Neural progenitor cell (in vitro differentiated cells): ENCODE measurements around the gene ZNF639. TPM values are rescaled to one million over a fixed set of nuclear protein-coding genes. Genes with fewer than 3 reads are reported as not detected.
A peak's percentile ranks its signal among the peaks of the same experiment; 100 is the strongest.

Experiments used
- DNase-seq: peaks from one replicate; pipeline ENCODE4 v3.0.0-alpha.2; 2016; ENCODE audit warnings: low spot score
- H2AFZ ChIP-seq: fragments of 200-600 bp; sonication (generic); replicated peaks from 2 replicates; pipeline ENCODE4 v1.6.1; 2016; ENCODE audit warnings: antibody characterized with exemption
- H3F3A ChIP-seq: fragments of 200-600 bp; sonication (generic); 2 replicates; pipeline ENCODE4 v1.6.1; 2016; ENCODE audit warnings: antibody characterized with exemption, low read depth
- H3K27ac ChIP-seq: fragments of 200-600 bp; sonication (generic); 2 replicates; pipeline ENCODE4 v1.5.1; 2016; ENCODE audit warnings: mild to moderate bottlenecking
- H3K27me3 ChIP-seq: fragments of 200-600 bp; sonication (generic); 2 replicates; pipeline ENCODE4 v1.6.1; 2016; ENCODE audit warnings: mild to moderate bottlenecking, moderate library complexity
- H3K36me3 ChIP-seq: fragments of 200-600 bp; sonication (generic); 2 replicates; pipeline ENCODE4 v1.5.1; 2016
- H3K4me1 ChIP-seq: fragments of 200-600 bp; sonication (generic); 2 replicates; pipeline ENCODE4 v1.6.1; 2016; ENCODE audit warnings: mixed run types
- H3K4me2 ChIP-seq: fragments of 200-600 bp; sonication (generic); 2 replicates; pipeline ENCODE4 v1.6.1; 2016
- H3K4me3 ChIP-seq: fragments of 200-600 bp; sonication (generic); 2 replicates; pipeline ENCODE4 v1.5.1; 2016
- H3K79me2 ChIP-seq: fragments of 200-600 bp; sonication (generic); 2 replicates; pipeline ENCODE4 v1.6.1; 2016; ENCODE audit warnings: low read depth
- H3K9ac ChIP-seq: fragments of 200-600 bp; sonication (generic); 2 replicates; pipeline ENCODE4 v1.6.1; 2016
- H3K9me3 ChIP-seq: fragments of 200-600 bp; sonication (generic); 2 replicates; pipeline ENCODE4 v1.5.1; 2016; ENCODE audit warnings: low read depth
- H4K20me1 ChIP-seq: fragments of 200-600 bp; sonication (generic); 2 replicates; pipeline ENCODE4 v1.6.1; 2016; ENCODE audit warnings: low read depth
- H3K27ac Mint-ChIP-seq: 3 replicates; pipeline ENCODE4 v1.8.0; 2021; ENCODE audit warnings: mixed read lengths
- H3K27me3 Mint-ChIP-seq: 2 replicates; pipeline ENCODE4 v1.8.0; 2022; ENCODE audit warnings: low read depth, mild to moderate bottlenecking, inconsistent platforms, moderate library complexity, mixed read lengths; ENCODE audit not compliant: insufficient read depth
- H3K36me3 Mint-ChIP-seq: 3 replicates; pipeline ENCODE4 v1.8.0; 2021; ENCODE audit warnings: mixed read lengths
- H3K4me1 Mint-ChIP-seq: 3 replicates; pipeline ENCODE4 v1.8.0; 2021; ENCODE audit warnings: mixed read lengths
- H3K4me3 Mint-ChIP-seq: 3 replicates; pipeline ENCODE4 v1.8.0; 2021; ENCODE audit warnings: mild to moderate bottlenecking, moderate library complexity, mixed read lengths
- H3K9me3 Mint-ChIP-seq: 3 replicates; pipeline ENCODE4 v1.8.0; 2020; ENCODE audit warnings: mixed read lengths
- CTCF ChIP-seq: fragments of 200-600 bp; sonication (generic); IDR thresholded peaks from 2 replicates; pipeline ENCODE4 v1.5.1; 2017; ENCODE audit warnings: antibody characterized with exemption, mild to moderate bottlenecking
- EZH2 ChIP-seq: fragments of 200-600 bp; sonication (generic); IDR thresholded peaks from 2 replicates; pipeline ENCODE4 v1.6.1; 2017; ENCODE audit warnings: antibody characterized with exemption, mild to moderate bottlenecking, moderate library complexity
- EZH2phosphoT487 ChIP-seq: fragments of 200-600 bp; sonication (generic); IDR thresholded peaks from 2 replicates; pipeline ENCODE4 v1.6.1; 2017; ENCODE audit warnings: antibody characterized with exemption
- total RNA-seq: library from RNA; depleted of rRNA; stranded (reverse); fragments of >200 nt; gene quantifications from 2 replicates; pipeline ENCODE4 v1.2.3, GENCODE V29; 2015; ENCODE audit warnings: low replicate concordance

Gene ZNF639
- total RNA-seq, 1 donor from 2014 or later = 107 TPM

- Histone ChIP-seq H3K4me2 (no peak overlapping the region), H4K20me1 (no peaks in the 10 kb centered on the region), H3F3A (no peaks in the 10 kb centered on the region), H2AFZ (no peak overlapping the region), H3K4me3 (no peak overlapping the region), H3K36me3 (peaks cover 12% of the 10 kb centered on the region), H3K27me3 (no peaks in the 10 kb centered on the region), H3K9ac (no peak overlapping the region), H3K4me1 (no peaks in the 10 kb centered on the region), H3K9me3 (no peaks in the 10 kb centered on the region), H3K79me2 (no peaks in the 10 kb centered on the region), H3K27ac (no peak overlapping the region)
- H3K9me3 Mint-ChIP-seq = no peaks in the 10 kb centered on the region
- no peak overlapping the region for H3K27ac Mint-ChIP-seq
- DNase-seq = no peak
- no peak overlapping the region for H3K4me3 Mint-ChIP-seq
- no peaks in the 10 kb centered on the region for H3K27me3 Mint-ChIP-seq
- no peak for TF ChIP-seq CTCF
- no peak for TF ChIP-seq EZH2
- TF ChIP-seq EZH2phosphoT487 = no peak
- no peaks in the 10 kb centered on the region for H3K4me1 Mint-ChIP-seq
- peaks cover 11% of the 10 kb centered on the region for H3K36me3 Mint-ChIP-seq
Measured at GRCh38 chr3:179363332-179363731, 40.5 kb downstream of the ZNF639 start.

GRCh38 chr3:179369621-179370020, 46.8 kb downstream of the ZNF639 start:
- no peak overlapping the region for H3K4me3 Mint-ChIP-seq
- H3K27me3 Mint-ChIP-seq = no peaks in the 10 kb centered on the region
- Histone ChIP-seq H3K4me3 (no peak overlapping the region), H3K27me3 (no peaks in the 10 kb centered on the region), H4K20me1 (no peaks in the 10 kb centered on the region), H2AFZ (no peak overlapping the region), H3K9me3 (no peaks in the 10 kb centered on the region), H3K4me2 (no peak overlapping the region), H3K4me1 (no peaks in the 10 kb centered on the region), H3K79me2 (no peaks in the 10 kb centered on the region), H3F3A (peaks cover 5% of the 10 kb centered on the region), H3K27ac (no peak overlapping the region), H3K36me3 (peaks cover 10% of the 10 kb centered on the region), H3K9ac (no peak overlapping the region)
- no peak for DNase-seq
- H3K4me1 Mint-ChIP-seq = no peaks in the 10 kb centered on the region
- no peak overlapping the region for H3K27ac Mint-ChIP-seq
- TF ChIP-seq CTCF (no peak), EZH2 (no peak), EZH2phosphoT487 (no peak)
- peaks cover 4% of the 10 kb centered on the region for H3K36me3 Mint-ChIP-seq
- H3K9me3 Mint-ChIP-seq = no peaks in the 10 kb centered on the region

GRCh38 chr3:179373938-179374337, 51.1 kb downstream of the ZNF639 start:
- Mint-ChIP-seq H3K4me3 (no peak overlapping the region), H3K27ac (no peak overlapping the region), H3K9me3 (no peaks in the 10 kb centered on the region), H3K4me1 (no peaks in the 10 kb centered on the region), H3K36me3 (peaks cover 9% of the 10 kb centered on the region), H3K27me3 (no peaks in the 10 kb centered on the region)
- Histone ChIP-seq H3F3A (peaks cover 5% of the 10 kb centered on the region), H3K27ac (no peak overlapping the region), H3K9ac (no peak overlapping the region), H3K36me3 (no peaks in the 10 kb centered on the region), H3K4me3 (no peak overlapping the region), H3K4me2 (no peak overlapping the region), H4K20me1 (no peaks in the 10 kb centered on the region), H3K9me3 (no peaks in the 10 kb centered on the region), H2AFZ (no peak overlapping the region), H3K4me1 (no peaks in the 10 kb centered on the region), H3K79me2 (no peaks in the 10 kb centered on the region), H3K27me3 (no peaks in the 10 kb centered on the region)
- no peak for DNase-seq
- TF ChIP-seq CTCF (peak; percentile 14), EZH2phosphoT487 (no peak), EZH2 (no peak)
